Lung microvascular endothelial cell (primary cell): ENCODE measurements around the gene USH1C. TPM values are rescaled to one million over a fixed set of nuclear protein-coding genes. Genes with fewer than 3 reads are reported as not detected.
A peak's percentile ranks its signal among the peaks of the same experiment; 100 is the strongest.

Experiments used
- DNase-seq, 2 donors: peaks; one replicate each; pipeline versions ENCODE4 v3.0.0 to v3.0.0-alpha.2; 2010; ENCODE audit warnings: low read depth in 2 of 2
- total RNA-seq: library from RNA; depleted of rRNA; stranded (reverse); fragments of >200 nt; gene quantifications from 2 replicates; pipeline ENCODE4 v1.2.1, GENCODE V29; 2014

Gene USH1C
- total RNA-seq, 1 donor from 2014 or later = not detected

GRCh38 chr11:17475666-17476316 lies 68.4 kb downstream of the USH1C start:
- no peak for DNase-seq

GRCh38 chr11:17473071-17473744 lies 71.0 kb downstream of the USH1C start:
- peak in 1 of 2 donors; percentile 12 for DNase-seq

- DNase-seq = no peak
Measured at GRCh38 chr11:17472467-17472866, 71.7 kb downstream of the USH1C start.

- DNase-seq = no peak
Measured at GRCh38 chr11:17471501-17471900, 72.7 kb downstream of the USH1C start.

GRCh38 chr11:17469998-17470397 lies 74.2 kb downstream of the USH1C start:
- no peak for DNase-seq

GRCh38 chr11:17468122-17468521 lies 76.1 kb downstream of the USH1C start:
- no peak for DNase-seq

GRCh38 chr11:17463546-17464174 lies 80.6 kb downstream of the USH1C start:
- peak in 1 of 2 donors; percentile 19 for DNase-seq

GRCh38 chr11:17462940-17463339 lies 81.3 kb downstream of the USH1C start:
- DNase-seq = no peak

GRCh38 chr11:17460406-17460805 lies 83.8 kb downstream of the USH1C start:
- no peak for DNase-seq

- no peak for DNase-seq
Measured at GRCh38 chr11:17459236-17459896, 84.8 kb downstream of the USH1C start.

GRCh38 chr11:17458268-17458667 lies 85.9 kb downstream of the USH1C start:
- DNase-seq = no peak

GRCh38 chr11:17457396-17458173 lies 86.6 kb downstream of the USH1C start:
- DNase-seq = no peak

GRCh38 chr11:17452668-17453067 lies 91.5 kb downstream of the USH1C start:
- no peak for DNase-seq

- DNase-seq = no peak
Measured at GRCh38 chr11:17449158-17449557, 95.1 kb downstream of the USH1C start.

- no peak for DNase-seq
Measured at GRCh38 chr11:17446482-17446881, 97.7 kb downstream of the USH1C start.

GRCh38 chr11:17445240-17445795 lies 98.9 kb downstream of the USH1C start:
- no peak for DNase-seq

- DNase-seq = no peak
Measured at GRCh38 chr11:17443926-17444690, 100.1 kb downstream of the USH1C start.
